IPS-20b (cell line): Measurements from ENCODE around the gene SLC24A2.
"Not testable (repeated sequence)": the region's sequence is repeated elsewhere in the genome, so short reads cannot be mapped to it uniquely, and the experiment has no call there.

ENCODE experiments used
- H3K27ac ChIP-seq: one replicate; pipeline ENCODE4 v1.5.1; 2013; ENCODE audit warnings: low read length
- H3K27me3 ChIP-seq: 2 replicates; pipeline ENCODE4 v1.6.1; 2013; ENCODE audit warnings: mild to moderate bottlenecking, low read length, inconsistent platforms; ENCODE audit not compliant: insufficient read depth
- H3K36me3 ChIP-seq: 2 replicates; pipeline ENCODE4 v1.6.1; 2013; ENCODE audit warnings: low read depth, mild to moderate bottlenecking, inconsistent platforms, low read length, moderate library complexity; ENCODE audit not compliant: insufficient read depth
- H3K4me1 ChIP-seq: 2 replicates; pipeline ENCODE4 v1.6.1; 2013; ENCODE audit warnings: mild to moderate bottlenecking, control low read depth, inconsistent platforms, low read length, moderate library complexity; ENCODE audit not compliant: insufficient read depth
- H3K4me3 ChIP-seq: 2 replicates; pipeline ENCODE4 v1.5.1; 2013; ENCODE audit warnings: mild to moderate bottlenecking, low read length, inconsistent platforms
- H3K9ac ChIP-seq: 2 replicates; pipeline ENCODE4 v1.6.1; 2013; ENCODE audit warnings: low read depth, mild to moderate bottlenecking, inconsistent platforms, low read length, moderate library complexity
- H3K9me3 ChIP-seq: 2 replicates; pipeline ENCODE4 v1.6.1; 2013; ENCODE audit warnings: mild to moderate bottlenecking, low read depth, low read length, inconsistent platforms; ENCODE audit not compliant: insufficient read depth

SLC24A2 gene

GRCh38 chr9:19788614-19789271 is at the start of gene SLC24A2:
SLC24A2 (minus strand) TSS chr9:19789037.
- Histone ChIP-seq H3K4me3 (peak within 1 kb of the TSS; percentile 70), H3K9ac (peak within 1 kb of the TSS; percentile 34; the same call in 1 of the 2 replicates)

DNA sequence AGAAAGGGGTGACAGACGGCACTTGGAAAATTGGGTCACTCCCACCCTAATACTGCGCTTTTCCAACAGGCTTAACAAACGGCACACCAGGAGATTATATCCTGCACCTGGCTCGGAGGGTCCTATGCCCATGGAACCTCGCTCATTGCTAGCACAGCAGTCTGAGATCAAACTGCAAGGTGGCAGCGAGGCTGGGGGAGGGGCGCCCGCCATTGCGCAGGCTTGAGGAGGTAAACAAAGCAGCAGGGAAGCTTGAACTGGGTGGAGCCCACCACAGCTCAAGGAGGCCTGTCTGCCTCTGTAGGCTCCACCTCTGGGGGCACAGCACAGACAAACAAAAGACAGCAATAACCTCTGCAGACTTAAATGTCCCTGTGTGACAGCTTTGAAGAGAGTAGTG is 44.5 kb upstream of the SLC24A2 start:
- H3K9ac ChIP-seq, H3K4me3 ChIP-seq, H3K27ac ChIP-seq, H3K27me3 ChIP-seq, H3K4me1 ChIP-seq, H3K36me3 ChIP-seq: not testable (repeated sequence)
- H3K9me3 ChIP-seq: peaks cover 15% of the 10 kb centered on the region; the same call in 1 of the 2 replicates

More at GRCh38 chr9:19788614-19789271, at the start of gene SLC24A2:
- H3K27ac ChIP-seq: no peak within 1 kb of the TSS
- H3K27me3 ChIP-seq: peaks cover 52% of the 10 kb centered on the region
- H3K4me1 ChIP-seq: peaks cover 16% of the 10 kb centered on the region
- H3K36me3 ChIP-seq: no peaks in the 10 kb centered on the region; the same call in 1 of the 2 replicates
- H3K9me3 ChIP-seq: peaks cover 5% of the 10 kb centered on the region; the same call in 1 of the 2 replicates

DNA sequence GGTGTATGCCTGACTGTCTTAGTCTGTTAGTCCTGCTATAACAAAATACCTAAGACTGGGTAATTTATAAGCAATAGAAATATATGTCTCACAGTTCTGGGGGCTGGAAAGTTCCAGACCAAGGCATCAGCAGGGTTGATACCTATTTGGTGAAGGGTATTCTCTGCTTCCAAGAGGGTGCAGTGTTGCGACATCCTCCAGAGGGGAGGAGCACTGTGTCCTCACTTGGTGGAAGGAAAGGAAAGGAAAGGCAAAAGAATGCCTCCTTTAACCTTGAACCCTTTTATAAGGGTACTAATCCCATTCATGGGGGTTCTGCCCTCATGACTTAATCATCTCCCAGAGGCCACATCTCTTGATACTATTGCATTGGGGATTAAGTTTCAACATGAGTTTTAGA is 42.0 kb upstream of the SLC24A2 start:
- peaks cover 15% of the 10 kb centered on the region; the same call in 1 of the 2 replicates for H3K9me3 ChIP-seq
- no peak overlapping the region for H3K9ac ChIP-seq
- H3K27ac ChIP-seq: no peak overlapping the region
- H3K4me3 ChIP-seq: no peak overlapping the region
- no peaks in the 10 kb centered on the region for H3K36me3 ChIP-seq
- H3K27me3 ChIP-seq: no peaks in the 10 kb centered on the region
- no peaks in the 10 kb centered on the region for H3K4me1 ChIP-seq

DNA sequence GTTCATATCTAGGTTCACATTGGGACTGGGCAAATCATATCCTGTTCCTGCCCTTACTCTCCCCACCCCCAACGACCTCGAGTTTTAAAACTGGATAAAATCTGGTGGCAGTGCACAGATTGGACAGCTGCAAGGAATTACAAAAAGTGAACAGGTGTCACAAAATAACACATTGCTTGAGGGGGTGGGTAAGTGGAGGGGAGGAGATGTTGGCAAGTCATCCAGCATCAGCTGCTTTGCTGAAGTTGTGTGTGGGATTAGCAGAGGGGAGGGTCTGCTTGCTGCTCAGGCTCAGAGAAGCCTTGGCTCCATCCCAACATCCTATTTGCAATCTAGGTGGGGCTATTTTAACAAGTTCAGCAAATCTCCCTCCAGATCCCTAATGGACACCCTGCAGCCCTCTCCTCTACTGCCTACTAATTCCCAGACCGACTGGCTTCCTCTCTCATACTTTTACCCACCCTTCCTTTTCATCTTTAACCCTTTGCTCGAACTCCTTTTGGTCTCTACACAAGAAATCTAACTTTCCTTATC is 39.8 kb upstream of the SLC24A2 start:
- Histone ChIP-seq H3K9ac (no peak overlapping the region), H3K27ac (no peak overlapping the region), H3K36me3 (no peaks in the 10 kb centered on the region), H3K9me3 (peaks cover 15% of the 10 kb centered on the region; the same call in 1 of the 2 replicates), H3K4me1 (no peaks in the 10 kb centered on the region), H3K27me3 (no peaks in the 10 kb centered on the region), H3K4me3 (no peak overlapping the region)

GRCh38 chr9:19816769-19817168 is 27.9 kb upstream of the SLC24A2 start:
- Histone ChIP-seq H3K4me3 (no peak overlapping the region), H3K9me3 (peaks cover 29% of the 10 kb centered on the region), H3K9ac (no peak overlapping the region), H3K27ac (no peak overlapping the region), H3K36me3 (no peaks in the 10 kb centered on the region), H3K4me1 (no peaks in the 10 kb centered on the region), H3K27me3 (no peaks in the 10 kb centered on the region)

DNA sequence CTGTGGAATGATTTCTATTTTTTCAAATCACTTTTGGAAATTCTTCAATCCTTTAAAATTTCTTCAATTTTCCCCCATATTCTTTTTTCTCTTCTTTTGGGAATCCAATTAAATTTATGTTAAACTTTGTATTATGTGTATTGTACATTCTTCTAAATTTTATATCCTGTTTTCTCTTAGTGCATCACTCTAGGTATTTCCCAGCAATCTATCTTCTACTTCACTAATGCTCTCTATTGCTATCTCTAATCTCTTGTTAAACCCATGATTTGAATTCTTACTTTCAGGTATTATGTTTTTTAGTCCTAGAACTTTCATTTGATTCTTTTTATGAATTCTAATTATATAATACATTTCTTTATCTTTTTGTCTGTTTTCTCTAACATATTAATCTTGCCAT is 23.4 kb upstream of the SLC24A2 start:
- H3K27ac ChIP-seq: no peak overlapping the region
- peaks cover 16% of the 10 kb centered on the region; the same call in 1 of the 2 replicates for H3K4me1 ChIP-seq
- H3K4me3 ChIP-seq: no peak overlapping the region
- peaks cover 25% of the 10 kb centered on the region for H3K9me3 ChIP-seq
- H3K36me3 ChIP-seq: no peaks in the 10 kb centered on the region
- no peaks in the 10 kb centered on the region for H3K27me3 ChIP-seq
- no peak overlapping the region for H3K9ac ChIP-seq

DNA sequence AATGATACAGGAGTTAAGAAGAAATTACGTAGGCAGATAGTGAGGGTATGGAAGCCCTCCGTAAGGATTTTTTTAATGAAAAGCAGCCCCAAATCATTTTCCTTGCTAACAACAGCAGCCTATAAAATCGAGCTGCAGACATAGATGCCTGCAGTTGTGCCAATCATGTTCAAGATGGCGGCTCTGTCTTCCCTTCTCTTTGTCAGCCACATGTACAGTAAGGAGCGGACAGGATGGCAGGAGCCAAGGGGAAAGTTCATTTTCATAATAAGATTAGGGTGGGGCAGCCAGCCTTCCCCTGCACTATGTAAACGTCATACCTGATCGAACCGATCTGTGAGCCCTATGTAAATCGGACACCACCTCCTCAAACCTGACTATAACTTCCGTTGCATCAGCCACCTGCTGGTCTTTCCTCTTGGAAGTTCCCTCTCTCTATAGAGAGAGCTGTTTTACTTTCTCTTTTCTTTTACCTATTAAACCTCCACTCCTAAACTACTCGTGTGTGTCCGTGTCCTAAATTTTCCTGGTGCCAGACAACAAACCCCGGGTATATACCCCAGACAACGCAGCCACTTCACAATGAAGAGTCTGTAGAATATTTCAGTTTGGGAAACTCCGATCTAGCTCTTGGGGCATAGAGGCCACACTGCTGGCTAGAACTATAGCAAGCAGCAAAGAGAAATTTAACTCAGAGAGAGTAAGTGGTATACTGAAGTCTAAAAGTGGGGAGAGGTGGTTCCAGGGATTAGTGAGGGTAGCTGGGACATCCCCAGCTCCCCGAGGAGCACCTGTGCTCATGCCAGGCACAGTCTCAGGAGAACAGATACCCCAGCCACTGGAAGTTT is 20.8 kb upstream of the SLC24A2 start:
- H3K9ac ChIP-seq: no peak overlapping the region
- H3K27me3 ChIP-seq: no peaks in the 10 kb centered on the region
- H3K4me3 ChIP-seq: no peak overlapping the region
- no peaks in the 10 kb centered on the region for H3K36me3 ChIP-seq
- H3K9me3 ChIP-seq: peaks cover 6% of the 10 kb centered on the region
- peak overlapping the region; percentile 83 for H3K27ac ChIP-seq
- H3K4me1 ChIP-seq: peaks cover 41% of the 10 kb centered on the region

- Histone ChIP-seq H3K4me1 (peaks cover 48% of the 10 kb centered on the region), H3K4me3 (peak overlapping the region; percentile 41; the same call in 1 of the 2 replicates), H3K36me3 (no peaks in the 10 kb centered on the region), H3K9me3 (peaks cover 6% of the 10 kb centered on the region), H3K27me3 (no peaks in the 10 kb centered on the region), H3K27ac (peak overlapping the region; percentile 83), H3K9ac (peak overlapping the region; percentile 69; the same call in 1 of the 2 replicates)
These were observed 18.5 kb upstream of the SLC24A2 start for GRCh38 chr9:19807182-19807892.

- H3K4me1 ChIP-seq: peaks cover 71% of the 10 kb centered on the region
- no peaks in the 10 kb centered on the region for H3K27me3 ChIP-seq
- peak overlapping the region; percentile 40 for H3K4me3 ChIP-seq
- no peaks in the 10 kb centered on the region for H3K36me3 ChIP-seq
- no peaks in the 10 kb centered on the region for H3K9me3 ChIP-seq
- H3K27ac ChIP-seq: no peak overlapping the region
- 0 out of 2 replicates have a peak overlapping the region, but pooled peaks have one; percentile 5 for H3K9ac ChIP-seq
These were observed 15.6 kb upstream of the SLC24A2 start for GRCh38 chr9:19804431-19804830.

- H3K4me3 ChIP-seq: no peak overlapping the region
- no peaks in the 10 kb centered on the region for H3K36me3 ChIP-seq
- H3K9ac ChIP-seq: no peak overlapping the region
- peaks cover 59% of the 10 kb centered on the region for H3K4me1 ChIP-seq
- peak overlapping the region; percentile 75 for H3K27ac ChIP-seq
- H3K9me3 ChIP-seq: no peaks in the 10 kb centered on the region
- H3K27me3 ChIP-seq: no peaks in the 10 kb centered on the region
These were observed 12.0 kb upstream of the SLC24A2 start for GRCh38 chr9:19800884-19801283.

GRCh38 chr9:19799784-19800183 is 10.9 kb upstream of the SLC24A2 start:
- H3K27ac ChIP-seq: peak overlapping the region; percentile 60
- H3K27me3 ChIP-seq: no peaks in the 10 kb centered on the region
- no peaks in the 10 kb centered on the region for H3K9me3 ChIP-seq
- peaks cover 50% of the 10 kb centered on the region for H3K4me1 ChIP-seq
- 0 out of 2 replicates have a peak overlapping the region, but pooled peaks have one; percentile 0 for H3K9ac ChIP-seq
- H3K36me3 ChIP-seq: no peaks in the 10 kb centered on the region
- H3K4me3 ChIP-seq: peak overlapping the region; percentile 20; the same call in 1 of the 2 replicates
